SU-DHL-6 (cell line): Measurements from ENCODE around the gene ZCCHC8.
"Not testable (repeated sequence)": the region's sequence is repeated elsewhere in the genome, so short reads cannot be mapped to it uniquely, and the experiment has no call there.

Experiments
- EZH2phosphoT487 ChIP-seq: fragments of 200-600 bp; sonication (generic), shearing (Covaris generic); conservative IDR thresholded peaks from 2 replicates; pipeline ENCODE4 v1.6.1; 2018; ENCODE audit warnings: mild to moderate bottlenecking, antibody characterized with exemption, low read length, moderate library complexity, mixed read lengths
- TF ChIP-seq, protein P1 (sequence below): fragments of 200-600 bp; sonication (generic); IDR thresholded peaks from one replicate; pipeline ENCODE4 v1.5.1; 2017; ENCODE audit warnings: antibody characterized with exemption, mild to moderate bottlenecking, low read length, moderate library complexity; ENCODE audit not compliant: insufficient read depth, poor library complexity, severe bottlenecking

DNA sequence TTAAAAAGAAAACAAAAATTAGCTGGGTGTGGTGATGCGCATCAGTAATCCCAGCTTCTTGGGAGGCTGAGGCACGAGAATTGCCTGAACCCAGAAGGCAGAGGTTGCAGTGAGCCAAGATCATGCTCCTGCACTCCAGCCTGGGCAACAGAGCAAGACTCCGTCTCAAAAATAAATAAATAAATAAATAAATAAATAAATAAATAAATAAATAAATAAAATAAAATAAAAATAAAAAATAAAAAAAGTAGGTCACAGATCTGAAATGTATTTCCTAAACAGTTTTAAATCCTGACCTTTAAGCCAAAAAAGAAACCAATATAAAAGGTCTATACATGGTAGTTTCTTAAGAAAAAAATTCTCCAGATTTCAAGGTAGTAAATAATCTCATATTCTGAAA, 12.3 kb upstream of the ZCCHC8 start:
- TF ChIP-seq, protein P1, sequence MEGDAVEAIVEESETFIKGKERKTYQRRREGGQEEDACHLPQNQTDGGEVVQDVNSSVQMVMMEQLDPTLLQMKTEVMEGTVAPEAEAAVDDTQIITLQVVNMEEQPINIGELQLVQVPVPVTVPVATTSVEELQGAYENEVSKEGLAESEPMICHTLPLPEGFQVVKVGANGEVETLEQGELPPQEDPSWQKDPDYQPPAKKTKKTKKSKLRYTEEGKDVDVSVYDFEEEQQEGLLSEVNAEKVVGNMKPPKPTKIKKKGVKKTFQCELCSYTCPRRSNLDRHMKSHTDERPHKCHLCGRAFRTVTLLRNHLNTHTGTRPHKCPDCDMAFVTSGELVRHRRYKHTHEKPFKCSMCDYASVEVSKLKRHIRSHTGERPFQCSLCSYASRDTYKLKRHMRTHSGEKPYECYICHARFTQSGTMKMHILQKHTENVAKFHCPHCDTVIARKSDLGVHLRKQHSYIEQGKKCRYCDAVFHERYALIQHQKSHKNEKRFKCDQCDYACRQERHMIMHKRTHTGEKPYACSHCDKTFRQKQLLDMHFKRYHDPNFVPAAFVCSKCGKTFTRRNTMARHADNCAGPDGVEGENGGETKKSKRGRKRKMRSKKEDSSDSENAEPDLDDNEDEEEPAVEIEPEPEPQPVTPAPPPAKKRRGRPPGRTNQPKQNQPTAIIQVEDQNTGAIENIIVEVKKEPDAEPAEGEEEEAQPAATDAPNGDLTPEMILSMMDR = not testable (repeated sequence)
- not testable (repeated sequence) for TF ChIP-seq EZH2phosphoT487
